Transverse colon (tissue), 4 donors: ENCODE results near the gene DCUN1D5. TPM values are rescaled to one million over a fixed set of nuclear protein-coding genes. Genes with fewer than 3 reads are reported as not detected.

Experiments used
- DNase-seq: peaks from one replicate; pipeline ENCODE4 v3.0.0-alpha.2; 2019
- H3K27ac ChIP-seq, 4 donors: fragments of 200-600 bp; sonication (generic); 2 replicates each; pipeline ENCODE4 v1.5.1; 2016 to 2018; ENCODE audit warnings: inconsistent platforms in 4 of 4
- H3K27me3 ChIP-seq: fragments of 200-600 bp; sonication (generic); 2 replicates; pipeline ENCODE4 v1.5.1; 2017; ENCODE audit warnings: inconsistent platforms
- H3K36me3 ChIP-seq, 4 donors: fragments of 200-600 bp; sonication (generic); 2 replicates each; pipeline ENCODE4 v1.5.1; 2017 to 2019; ENCODE audit warnings: inconsistent platforms in 4 of 4
- H3K4me1 ChIP-seq, 4 donors: fragments of 200-600 bp; sonication (generic); 2 replicates each; pipeline ENCODE4 v1.5.1; 2017 to 2020; ENCODE audit warnings: inconsistent platforms in 4 of 4
- H3K4me3 ChIP-seq, 4 donors: fragments of 200-600 bp; sonication (generic); 1 replicate in 1 of 4; 2 replicates in 3 of 4; pipeline versions ENCODE4 v1.5.1 to v1.6.1; 2017 to 2019; ENCODE audit warnings: inconsistent platforms in 4 of 4
- H3K9me3 ChIP-seq, 2 donors: fragments of 200-600 bp; sonication (generic); 2 replicates each; pipeline ENCODE4 v1.5.1; 2017 to 2019; ENCODE audit warnings: inconsistent platforms in 2 of 2
- EP300 ChIP-seq: sonication (generic); formaldehyde crosslinking; IDR thresholded peaks from one replicate; pipeline ENCODE4 v1.6.1; 2017; ENCODE audit warnings: antibody characterized with exemption, low read depth
- POLR2A ChIP-seq: fragments of 450-650 bp; IDR thresholded peaks from one replicate; pipeline ENCODE4 v1.6.1; 2016; ENCODE audit warnings: antibody characterized with exemption, mild to moderate bottlenecking, moderate library complexity
- POLR2AphosphoS5 ChIP-seq, 3 donors: sonication (generic); formaldehyde crosslinking; IDR thresholded peaks; one replicate each; pipeline ENCODE4 v1.6.1; 2016; ENCODE audit warnings: antibody characterized with exemption in 3 of 3
- WGBS, 2 donors: methylation state at CpG; one replicate each; pipeline ENCODE4 v1.1.5; 2018; ENCODE audit warnings: low coverage in 1 of 2; 5-methylcytosine and 5-hydroxymethylcytosine counted together
- in situ Hi-C, 4 donors: fragments of 200-750 bp; cut with MboI; loops; one replicate each; pipeline versions ENCODE4 v1.15.0 to v1.15.1; 2017; ENCODE audit warnings: low sequenced_read_pairs in 3 of 4, low pct_ligation_motif_present in 1 of 4, low pct_unique_long_range_greater_than_20kb in 1 of 4
- intact Hi-C: fragments of 100-400 bp; cut with DNase I; formaldehyde crosslinking; loops from one replicate; pipeline ENCODE4 v1.15.1; 2023; ENCODE audit warnings: low total_unique reads
- total RNA-seq, 4 donors: library from RNA; depleted of rRNA; stranded (reverse); fragments of >200 nt; gene quantifications; one replicate each; pipeline ENCODE4 v1.1.0, GENCODE V29; 2016
- TF ChIP-seq, protein P1 (sequence below), 5 experiments: fragments of 200-600 bp in 3 of 5; fragments of 450-650 bp in 2 of 5; sonication (generic) in 3 of 5; IDR thresholded peaks; 1 replicate in 2 of 5; 2 replicates in 3 of 5; pipeline ENCODE4 v1.5.1; 2016 to 2017; ENCODE audit warnings: antibody characterized with exemption in 5 of 5, inconsistent platforms in 3 of 5, mild to moderate bottlenecking in 2 of 5, moderate library complexity in 1 of 5

DCUN1D5 gene
- total RNA-seq, 4 donors from 2014 or later = 4.5 to 48.8 (median 24.4) TPM

DNA sequence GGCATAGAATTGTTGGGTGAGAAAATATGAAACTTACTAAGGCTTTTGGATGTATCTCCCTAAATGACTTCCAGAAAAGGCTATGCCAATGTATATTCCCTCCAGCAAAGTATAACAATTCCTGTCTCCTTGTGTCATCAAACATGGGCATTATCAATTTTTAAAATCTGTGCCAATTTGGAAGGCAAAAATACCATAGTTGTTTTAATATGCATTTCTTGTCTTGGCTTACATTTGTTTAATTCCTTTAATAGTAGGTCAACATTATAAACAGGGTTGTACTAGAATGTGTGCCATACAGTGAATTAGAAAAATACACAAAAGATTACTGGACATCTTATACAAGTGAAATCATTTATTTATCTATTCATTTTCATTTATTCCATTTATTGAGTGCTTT lies 41.6 kb downstream of the DCUN1D5 start:
- Histone ChIP-seq H3K4me1 (no peaks in the 10 kb centered on the region), H3K4me3 (no peak overlapping the region), H3K9me3 (no peaks in the 10 kb centered on the region), H3K36me3 (no peaks in the 10 kb centered on the region), H3K27ac (no peak overlapping the region), H3K27me3 (no peaks in the 10 kb centered on the region)
- no peak for DNase-seq
- TF ChIP-seq EP300 = no peak
- TF ChIP-seq POLR2AphosphoS5 (IDR thresholded peaks at IDR 0.05) = no peak
- no peak for TF ChIP-seq POLR2A
- TF ChIP-seq, protein P1, sequence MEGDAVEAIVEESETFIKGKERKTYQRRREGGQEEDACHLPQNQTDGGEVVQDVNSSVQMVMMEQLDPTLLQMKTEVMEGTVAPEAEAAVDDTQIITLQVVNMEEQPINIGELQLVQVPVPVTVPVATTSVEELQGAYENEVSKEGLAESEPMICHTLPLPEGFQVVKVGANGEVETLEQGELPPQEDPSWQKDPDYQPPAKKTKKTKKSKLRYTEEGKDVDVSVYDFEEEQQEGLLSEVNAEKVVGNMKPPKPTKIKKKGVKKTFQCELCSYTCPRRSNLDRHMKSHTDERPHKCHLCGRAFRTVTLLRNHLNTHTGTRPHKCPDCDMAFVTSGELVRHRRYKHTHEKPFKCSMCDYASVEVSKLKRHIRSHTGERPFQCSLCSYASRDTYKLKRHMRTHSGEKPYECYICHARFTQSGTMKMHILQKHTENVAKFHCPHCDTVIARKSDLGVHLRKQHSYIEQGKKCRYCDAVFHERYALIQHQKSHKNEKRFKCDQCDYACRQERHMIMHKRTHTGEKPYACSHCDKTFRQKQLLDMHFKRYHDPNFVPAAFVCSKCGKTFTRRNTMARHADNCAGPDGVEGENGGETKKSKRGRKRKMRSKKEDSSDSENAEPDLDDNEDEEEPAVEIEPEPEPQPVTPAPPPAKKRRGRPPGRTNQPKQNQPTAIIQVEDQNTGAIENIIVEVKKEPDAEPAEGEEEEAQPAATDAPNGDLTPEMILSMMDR (IDR thresholded peaks at IDR 0.05) = no peak
- in situ Hi-C loops (no loop called here), intact Hi-C loops (no loop called here)

DNA sequence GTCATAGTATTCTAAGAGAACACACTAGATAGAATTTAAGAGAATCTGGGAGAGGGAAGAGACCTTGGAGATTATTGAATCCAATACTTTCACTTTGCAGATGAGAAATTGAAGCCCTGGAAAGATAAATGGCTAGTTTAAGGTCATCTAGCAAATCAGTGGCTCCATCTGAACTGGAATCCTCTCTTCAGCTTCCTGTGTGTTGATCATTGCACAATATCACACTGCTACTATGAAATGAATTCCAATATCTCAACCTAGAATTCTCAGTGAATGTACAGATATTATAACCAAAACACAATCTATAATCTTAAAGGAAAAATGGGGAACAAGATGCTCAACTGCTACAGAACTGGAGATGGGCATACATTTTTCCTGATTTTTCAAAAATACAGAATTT lies 44.1 kb downstream of the DCUN1D5 start:
- Histone ChIP-seq H3K27me3 (no peaks in the 10 kb centered on the region), H3K27ac (no peak overlapping the region), H3K4me1 (no peaks in the 10 kb centered on the region), H3K4me3 (no peak overlapping the region), H3K36me3 (no peaks in the 10 kb centered on the region), H3K9me3 (no peaks in the 10 kb centered on the region)
- TF ChIP-seq POLR2A = no peak
- no peak for TF ChIP-seq EP300
- no peak for TF ChIP-seq POLR2AphosphoS5 (IDR thresholded peaks at IDR 0.05)
- TF ChIP-seq, protein P1 (IDR thresholded peaks at IDR 0.05) = no peak
- DNase-seq = no peak
- intact Hi-C loops (no loop called here), in situ Hi-C loops (no loop called here)

DNA sequence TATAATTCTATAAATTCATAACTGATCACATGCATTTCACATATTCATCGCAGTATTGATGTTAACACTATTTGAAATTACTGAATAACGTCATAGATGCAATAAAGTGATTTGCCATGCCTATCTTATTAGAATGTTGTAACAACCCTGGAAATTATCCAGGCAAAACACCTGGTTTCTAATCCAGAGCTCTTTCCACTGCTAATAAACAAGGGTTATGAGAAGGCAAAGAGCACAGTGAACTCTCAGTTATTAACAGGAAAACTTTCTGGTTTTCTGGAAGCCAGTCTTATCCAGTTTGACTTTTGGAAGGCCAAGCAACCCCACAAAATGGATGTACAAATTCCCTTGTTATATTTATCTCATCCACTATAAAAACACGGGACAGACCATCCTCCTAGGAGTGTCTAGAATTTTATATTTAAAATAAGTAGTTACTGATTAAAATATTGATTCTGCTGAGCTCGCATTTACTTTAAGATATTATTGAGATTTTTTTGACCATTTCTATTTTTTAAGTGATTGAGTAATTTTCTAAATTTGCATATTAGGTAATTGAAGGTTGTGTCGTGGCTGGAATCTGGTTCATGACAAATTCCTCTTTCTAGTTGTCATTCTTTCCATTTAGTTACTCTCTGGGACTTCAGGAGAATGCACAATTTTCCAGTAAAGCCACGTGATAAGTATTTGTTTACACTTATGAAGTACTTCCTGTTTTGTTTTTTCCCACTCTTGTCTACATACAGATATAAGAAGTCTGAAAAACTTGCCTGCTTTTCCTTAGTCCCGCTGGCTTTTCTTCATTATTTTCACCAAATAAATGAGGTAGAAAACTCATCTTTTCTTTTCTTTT lies 47.9 kb downstream of the DCUN1D5 start:
- TF ChIP-seq POLR2A = no peak
- TF ChIP-seq, protein P1 (IDR thresholded peaks at IDR 0.05) = no peak
- H3K4me3 ChIP-seq = no peak overlapping the region
- no peak for DNase-seq

DNA sequence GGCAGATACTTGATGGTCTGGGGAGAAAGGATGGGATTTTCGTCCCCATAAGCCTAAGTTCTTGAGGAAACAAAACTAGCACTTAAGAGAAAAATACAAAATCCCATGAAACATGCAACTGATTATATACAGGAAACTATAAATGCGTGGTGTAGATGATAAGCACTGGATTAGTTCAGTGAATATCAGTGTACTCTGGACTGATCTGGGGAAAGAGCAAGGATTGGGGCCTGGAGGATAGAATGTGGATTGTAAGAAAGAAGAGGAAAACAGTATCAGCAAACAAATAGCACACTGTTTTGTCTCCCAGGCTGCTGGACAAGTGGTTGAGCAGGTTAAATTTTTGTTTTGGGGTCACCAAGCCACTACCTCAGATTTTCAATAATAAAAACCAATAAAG lies 49.8 kb downstream of the DCUN1D5 start:
- Histone ChIP-seq H3K9me3 (no peaks in the 10 kb centered on the region), H3K4me1 (no peaks in the 10 kb centered on the region), H3K4me3 (no peak overlapping the region), H3K27me3 (no peaks in the 10 kb centered on the region), H3K27ac (no peak overlapping the region), H3K36me3 (no peaks in the 10 kb centered on the region)
- WGBS, 2 donors = 25 to 75% methylated on average over 1 to 2 of the region's 2 CpGs
- TF ChIP-seq POLR2AphosphoS5 (IDR thresholded peaks at IDR 0.05) (no peak), POLR2A (no peak), EP300 (no peak)
- TF ChIP-seq, protein P1 (IDR thresholded peaks at IDR 0.05) = no peak
- intact Hi-C loops = no loop called here
- DNase-seq = no peak
- in situ Hi-C loops = no loop called here

More for the DNA sequence above, 47.9 kb downstream of the DCUN1D5 start:
- in situ Hi-C loops (no loop called here), intact Hi-C loops (no loop called here)
- no peaks in the 10 kb centered on the region for H3K4me1 ChIP-seq
- H3K27me3 ChIP-seq = no peaks in the 10 kb centered on the region
- WGBS, 2 donors = 61 to 67% methylated on average over 7 of the region's 7 CpGs
- no peaks in the 10 kb centered on the region for H3K9me3 ChIP-seq
- H3K27ac ChIP-seq = no peak overlapping the region
- H3K36me3 ChIP-seq = no peaks in the 10 kb centered on the region
